ENCODE measurements around the gene CHRM2.
"Not testable (repeated sequence)": the region's sequence is repeated elsewhere in the genome, so short reads cannot be mapped to it uniquely, and the experiment has no call there.

Gene CHRM2

DNA sequence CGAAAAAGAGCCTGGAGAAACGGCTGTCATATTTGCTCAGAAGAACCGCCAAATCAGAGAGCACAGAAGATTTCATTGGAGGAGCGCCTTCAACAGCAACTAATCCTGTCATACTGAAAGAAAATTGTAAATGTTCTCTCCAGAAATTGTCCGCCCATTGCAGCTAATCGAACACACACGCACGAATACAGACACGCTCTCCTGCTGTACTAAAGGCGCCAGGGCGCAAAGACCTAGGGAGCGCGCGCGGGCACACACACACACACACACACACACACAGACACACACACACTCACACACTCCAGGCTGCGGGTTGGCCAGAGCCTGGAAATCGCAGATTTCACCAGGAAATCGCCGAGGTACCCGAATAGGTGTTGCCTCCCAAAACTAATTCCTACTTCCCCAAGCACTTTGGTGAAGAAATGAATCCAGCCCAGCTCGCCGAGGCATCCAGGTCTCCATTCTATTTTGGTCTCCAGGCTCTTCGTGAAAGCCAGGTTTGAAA lies at the start of gene CHRM2:
TSS of gene CHRM2 (plus strand) at position 157 of the 505 bp plus-strand sequence. CDS start 146,214 bp downstream, outside the sequence.
- ATAC-seq = no peak

DNA sequence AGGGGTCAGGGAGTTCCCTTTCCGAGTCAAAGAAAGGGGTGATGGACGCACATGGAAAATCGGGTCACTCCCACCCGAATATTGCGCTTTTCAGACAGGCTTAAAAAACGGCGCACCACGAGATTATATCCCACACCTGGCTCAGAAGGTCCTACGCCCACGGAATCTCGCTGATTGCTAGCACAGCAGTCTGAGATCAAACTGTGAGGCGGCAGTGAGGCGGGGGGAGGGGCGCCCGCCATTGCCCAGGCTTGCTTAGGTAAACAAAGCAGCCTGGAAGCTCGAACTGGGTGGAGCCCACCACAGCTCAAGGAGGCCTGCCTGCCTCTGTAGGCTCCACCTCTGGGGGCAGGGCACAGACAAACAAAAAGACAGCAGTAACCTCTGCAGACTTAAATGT lies 37.1 kb upstream of the CHRM2 start:
- ATAC-seq = not testable (repeated sequence)

DNA sequence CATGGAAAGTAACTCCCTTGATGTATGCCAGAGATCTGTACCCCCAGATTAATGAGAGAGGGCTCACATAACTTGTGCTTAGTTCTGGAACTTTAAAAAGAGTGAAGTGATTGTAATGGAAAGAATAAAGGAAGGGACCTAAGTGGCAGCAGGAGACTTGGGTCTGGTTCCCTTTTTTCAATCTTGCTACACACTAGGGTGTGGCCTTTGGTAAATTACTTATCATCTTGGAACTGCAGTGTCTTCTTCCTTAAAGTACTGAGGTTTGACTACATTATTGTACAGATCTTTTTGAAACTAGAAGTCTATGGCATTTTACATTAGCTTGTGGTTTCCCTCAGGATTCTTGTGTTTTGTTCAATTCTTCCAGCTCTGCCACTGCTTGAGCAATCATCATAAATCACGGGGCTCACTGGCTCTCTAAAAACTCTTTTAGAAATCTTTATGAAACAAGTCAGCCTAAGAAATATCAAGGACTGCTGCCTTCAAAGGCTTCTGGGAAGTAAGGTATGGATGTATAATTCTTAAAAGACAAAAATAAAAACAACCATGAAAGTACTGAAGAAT lies 22.5 kb upstream of the CHRM2 start:
- ATAC-seq = no peak

DNA sequence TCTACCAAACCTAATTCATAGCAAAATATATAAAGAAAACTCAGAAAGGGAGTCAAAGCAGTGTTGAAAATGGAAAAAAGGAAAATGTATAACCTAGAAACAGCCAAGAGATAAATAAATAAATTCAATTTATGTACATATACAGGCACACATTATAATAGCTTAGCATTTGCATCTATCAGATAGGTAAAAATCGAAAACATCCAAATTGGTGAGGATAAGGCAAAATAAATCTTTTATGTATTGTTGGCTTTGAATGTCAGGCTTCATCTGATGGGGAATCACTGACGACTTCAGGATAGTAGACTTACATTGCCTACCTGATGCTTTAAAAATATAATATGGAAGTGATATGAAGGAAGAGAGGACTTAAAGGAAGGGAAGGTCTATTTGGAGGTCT lies 20.6 kb upstream of the CHRM2 start:
- no peak for ATAC-seq

DNA sequence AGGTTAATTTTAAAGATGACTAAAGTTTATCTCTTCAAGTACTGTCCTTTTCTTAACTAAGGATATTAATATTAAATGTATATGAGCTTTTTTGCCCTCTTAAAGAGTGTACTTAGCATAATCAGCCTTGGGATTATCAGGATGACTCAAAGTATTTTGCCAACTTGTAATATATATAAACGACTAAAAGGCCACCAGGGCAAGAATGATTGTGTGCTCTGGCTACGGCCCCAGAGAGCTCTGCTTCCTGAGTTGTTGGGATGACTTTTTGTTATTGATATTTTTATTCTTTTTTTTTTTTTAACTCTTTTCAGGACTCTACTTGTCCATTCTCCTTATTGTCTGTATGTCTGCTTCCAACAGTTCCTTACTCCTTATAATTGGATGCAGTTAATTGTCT lies 14.8 kb upstream of the CHRM2 start:
- ATAC-seq = no peak

DNA sequence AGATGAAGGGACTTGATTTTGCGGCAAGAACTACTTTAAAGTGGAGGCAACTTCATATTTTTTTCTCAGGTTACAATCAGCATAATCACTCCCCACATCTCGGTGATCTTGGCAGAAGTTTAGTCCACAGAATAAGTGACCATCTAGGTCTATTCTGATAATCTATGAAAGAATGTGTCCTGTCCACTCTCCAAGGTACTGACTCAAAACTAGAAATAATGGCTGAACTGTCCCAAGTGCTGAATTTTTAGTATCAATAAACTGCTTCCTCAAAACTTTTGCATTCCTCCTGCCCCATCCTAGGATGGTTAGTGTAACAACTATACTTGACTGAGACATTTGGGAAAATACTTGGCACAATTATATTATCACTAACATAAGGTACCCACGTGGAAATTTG lies 10.9 kb upstream of the CHRM2 start:
- ATAC-seq = no peak

DNA sequence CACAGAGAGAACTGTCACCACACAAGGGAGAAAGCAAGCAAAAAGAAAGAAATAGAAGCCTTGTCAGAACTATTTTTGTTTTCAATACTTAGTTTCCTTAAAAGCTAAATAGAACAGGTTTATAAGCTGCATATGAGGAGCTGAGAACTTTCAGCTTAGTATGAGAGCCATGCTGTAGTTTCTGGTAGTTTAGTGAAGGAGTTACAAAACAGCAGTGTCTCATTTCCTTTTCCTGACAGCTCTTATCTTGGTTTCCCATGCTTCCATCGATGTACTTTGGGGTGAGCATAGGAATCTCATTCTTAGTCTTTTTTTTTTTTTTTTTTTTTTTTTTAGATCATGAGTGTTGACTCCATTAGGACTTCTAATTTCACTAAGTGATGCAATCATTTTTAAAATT lies 8.6 kb upstream of the CHRM2 start:
- ATAC-seq = no peak

DNA sequence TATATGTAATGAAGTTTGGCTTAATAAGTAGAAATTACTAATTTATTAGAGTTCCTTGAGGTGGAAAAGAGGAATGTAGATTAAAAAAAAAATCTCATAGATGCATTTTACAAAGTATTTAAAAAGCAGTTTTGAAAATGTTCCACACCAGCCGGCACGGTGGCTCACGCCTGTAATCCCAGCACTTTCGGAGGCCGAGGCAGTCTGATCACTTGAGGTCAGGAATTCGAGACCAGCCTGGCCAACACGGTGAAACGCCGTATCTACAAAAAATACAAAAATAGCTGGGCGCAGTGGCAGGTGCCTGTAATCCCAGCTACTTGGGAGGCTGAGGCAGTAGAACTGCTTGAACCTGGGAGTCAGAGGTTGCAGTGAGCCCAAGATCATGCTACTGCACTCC lies 3.2 kb upstream of the CHRM2 start:
- ATAC-seq = no peak

DNA sequence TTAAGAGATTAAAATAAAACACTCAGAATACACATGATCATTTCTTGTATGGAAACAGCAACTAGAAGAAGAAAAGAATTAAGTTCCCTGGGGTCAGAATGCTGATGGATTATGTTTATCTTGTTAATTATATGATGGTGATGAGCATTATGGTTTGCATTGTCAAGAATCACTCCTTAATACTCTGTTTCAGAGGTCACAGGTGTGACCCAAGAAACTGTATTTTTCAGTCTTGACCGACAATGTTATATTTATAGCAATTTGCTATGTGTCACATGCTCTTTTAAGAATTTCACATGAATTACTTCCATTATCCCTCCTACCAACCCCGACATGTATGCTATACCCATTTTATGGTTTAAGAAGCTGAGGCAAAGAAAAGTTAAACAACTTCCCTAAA lies 2.7 kb upstream of the CHRM2 start:
- ATAC-seq = no peak

DNA sequence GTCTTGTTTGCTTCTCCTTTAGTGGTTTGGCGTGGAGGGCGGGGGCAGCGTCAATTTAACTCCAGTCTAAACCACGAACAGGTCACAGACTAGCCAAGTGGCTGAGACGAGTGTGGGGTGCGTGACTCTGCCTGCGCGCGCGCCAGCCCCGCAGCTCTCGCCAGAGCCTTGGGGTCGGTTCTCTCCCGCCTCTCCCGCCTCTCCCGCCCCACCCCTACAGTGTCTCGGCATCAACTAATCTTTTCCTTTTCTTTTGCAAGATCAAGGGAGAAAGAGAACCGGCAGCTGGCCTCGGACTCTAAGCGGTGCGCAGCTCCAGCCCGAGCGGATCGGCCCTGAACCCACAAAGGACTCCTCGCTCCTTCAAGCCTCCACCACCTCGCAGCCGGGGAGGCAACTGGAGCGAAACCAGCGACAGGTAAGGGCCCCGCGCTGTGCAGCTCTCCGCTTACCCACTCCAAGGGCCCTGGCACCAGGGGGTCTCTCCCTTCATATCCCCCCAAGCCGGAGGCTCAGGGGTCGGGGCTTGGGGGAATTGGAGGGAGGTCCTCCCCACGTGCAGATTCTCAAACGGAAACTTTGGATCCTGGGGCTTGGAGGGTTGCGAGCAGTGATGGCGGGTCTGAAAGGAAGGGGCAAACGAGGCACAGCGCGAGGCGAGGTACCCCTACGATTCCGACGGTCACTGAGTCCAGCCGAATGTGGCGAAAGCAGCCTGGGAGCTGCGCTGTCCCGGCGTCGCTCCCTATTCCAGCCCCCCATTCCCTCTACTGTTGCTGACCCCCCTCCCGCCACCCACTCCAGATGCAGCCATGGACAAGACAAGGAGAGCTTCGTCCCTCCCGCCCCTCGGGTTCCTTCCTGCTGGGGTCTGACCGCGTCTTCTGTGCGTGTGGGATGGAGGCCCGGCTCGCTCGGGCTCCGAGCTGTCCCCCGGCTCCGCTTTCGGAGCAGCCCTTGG lies 829 bp downstream of the CHRM2 start:
- no peak for ATAC-seq

DNA sequence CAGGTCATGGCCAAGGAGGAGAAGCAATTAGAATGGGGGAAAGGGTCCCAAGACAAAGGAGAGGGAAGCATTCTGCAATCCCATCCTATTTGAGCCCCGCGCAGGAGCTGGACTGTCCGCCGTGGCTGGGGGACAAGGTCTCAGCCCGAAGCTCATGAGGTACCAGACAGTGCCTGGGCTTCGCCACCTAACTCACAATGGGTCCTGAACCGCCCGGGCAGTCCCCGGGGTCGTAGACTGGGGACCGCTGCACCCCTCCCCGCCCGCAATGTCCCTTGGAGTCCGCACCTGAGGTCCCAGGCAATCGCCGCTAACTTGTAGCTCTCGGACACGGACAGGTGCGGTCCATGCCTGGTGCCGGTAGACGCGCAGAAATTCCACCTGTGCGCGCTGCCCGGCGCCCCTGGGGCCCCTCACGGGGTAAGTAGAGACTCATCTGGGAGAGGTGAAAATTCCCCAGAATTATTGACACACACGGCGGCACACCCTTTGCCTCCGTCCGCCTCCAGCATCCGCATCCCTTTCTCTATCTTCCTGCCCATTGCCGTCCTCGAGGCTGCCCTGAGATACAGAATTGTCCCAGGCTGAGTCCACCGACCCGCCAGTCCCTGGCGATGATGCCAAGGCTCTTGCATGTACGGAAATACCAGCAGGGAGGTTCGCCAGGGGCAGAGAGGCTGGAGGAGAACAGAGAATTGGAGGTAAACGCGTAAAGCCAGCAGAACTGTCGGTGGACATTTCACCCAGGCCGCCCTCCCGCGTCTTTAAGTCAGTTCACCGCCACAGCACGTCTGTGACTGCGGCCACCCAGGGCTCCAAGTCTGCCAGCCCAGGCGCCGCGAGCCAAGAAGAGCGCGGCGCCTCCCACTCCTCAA lies 1.8 kb downstream of the CHRM2 start:
- no peak for ATAC-seq

DNA sequence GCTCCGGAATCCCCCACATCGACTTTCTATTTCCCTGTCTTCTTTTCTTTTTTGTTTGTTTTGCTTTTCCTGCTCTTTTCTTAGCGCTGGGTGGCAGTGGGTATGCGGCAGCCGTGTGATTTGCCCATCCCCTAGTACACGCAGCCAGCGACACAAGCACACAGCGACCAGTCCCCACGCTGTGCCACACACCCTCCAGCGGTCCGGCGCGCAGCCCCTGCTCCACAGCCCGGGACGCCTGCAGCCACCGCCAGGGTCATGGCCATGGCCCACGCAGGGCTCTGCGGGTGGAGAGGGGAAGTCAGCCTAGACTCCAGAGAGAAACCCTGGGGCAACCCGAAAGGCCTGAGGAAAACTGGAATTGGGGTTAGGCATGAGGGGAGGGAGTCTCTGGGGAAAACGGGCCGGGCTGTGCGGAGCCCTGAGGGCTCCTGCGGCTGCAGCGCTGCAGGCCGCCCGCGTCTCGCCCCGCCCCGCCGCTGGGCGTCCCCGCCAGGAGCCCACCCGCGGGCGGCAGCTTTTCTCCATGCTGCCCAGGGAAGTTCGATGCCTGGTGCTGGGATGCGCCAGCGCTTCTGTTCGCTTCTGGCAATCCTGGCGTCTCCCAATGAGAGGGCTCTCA lies 2.5 kb downstream of the CHRM2 start:
- no peak for ATAC-seq

DNA sequence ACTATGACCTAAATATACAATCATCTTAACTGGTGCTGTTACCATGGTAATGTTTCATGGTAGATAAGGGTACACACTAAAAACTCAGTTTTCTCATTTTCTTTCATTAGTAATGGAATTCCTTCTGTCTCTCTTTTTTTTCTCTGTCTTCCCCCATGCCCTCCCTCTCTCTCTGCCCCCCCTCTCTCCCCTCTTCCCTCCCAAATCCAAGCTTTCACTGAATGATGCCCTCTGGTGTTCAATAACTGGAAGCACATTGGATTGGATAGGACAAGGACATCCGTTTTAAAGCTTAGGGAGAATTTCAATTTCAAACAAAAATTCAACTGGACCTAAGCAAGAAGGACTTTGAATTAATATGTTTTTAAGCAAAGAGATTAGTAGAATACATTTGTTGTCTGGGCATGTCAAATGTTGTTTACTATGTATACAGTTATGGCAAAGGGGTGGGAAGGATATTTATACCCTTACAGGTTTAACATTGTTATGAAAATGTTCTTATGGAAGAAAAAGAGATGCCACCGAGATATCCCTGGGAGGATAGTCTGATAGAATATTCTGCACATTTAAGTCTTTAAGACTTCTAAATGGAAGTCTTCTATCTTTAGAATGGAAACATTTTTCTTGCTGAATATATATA lies 6.1 kb downstream of the CHRM2 start:
- ATAC-seq = no peak

DNA sequence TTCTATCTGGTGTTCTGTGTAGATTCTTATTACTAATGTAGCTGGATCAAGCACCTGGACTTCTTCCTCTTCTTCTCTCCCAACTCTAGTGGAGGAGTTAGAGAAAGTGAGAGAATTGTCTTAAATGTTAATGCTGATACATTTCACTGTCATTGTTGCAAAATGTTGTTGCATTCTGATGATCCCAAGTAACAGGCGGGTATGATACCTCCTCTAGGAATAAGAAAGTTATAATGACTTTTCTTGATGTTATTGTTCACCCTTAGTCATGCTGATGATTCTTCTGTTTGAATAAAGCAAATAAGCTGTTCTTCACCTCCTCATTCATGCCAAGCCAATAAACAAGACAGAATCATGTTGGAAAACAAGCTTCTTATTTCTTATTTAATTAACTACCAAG lies 9.1 kb downstream of the CHRM2 start:
- no peak for ATAC-seq

DNA sequence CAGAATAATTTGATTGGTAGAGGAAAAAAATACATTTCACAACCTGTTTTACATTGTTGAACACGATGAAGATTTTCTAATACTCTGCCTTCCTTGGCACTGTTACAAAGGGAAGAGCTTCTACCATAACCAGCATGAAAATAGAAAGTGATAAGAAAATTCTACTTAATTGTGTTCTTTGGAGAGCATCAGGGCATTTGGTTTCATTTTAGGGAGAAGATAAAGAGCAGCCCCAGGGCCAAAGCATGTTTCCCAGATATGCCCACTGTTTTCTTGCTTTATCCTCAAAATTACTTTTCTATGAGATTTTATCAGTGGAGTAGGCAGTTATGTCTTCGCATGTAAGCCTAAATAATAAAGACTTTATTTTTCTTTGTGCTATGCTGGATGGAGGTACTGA lies 9.5 kb downstream of the CHRM2 start:
- no peak for ATAC-seq

DNA sequence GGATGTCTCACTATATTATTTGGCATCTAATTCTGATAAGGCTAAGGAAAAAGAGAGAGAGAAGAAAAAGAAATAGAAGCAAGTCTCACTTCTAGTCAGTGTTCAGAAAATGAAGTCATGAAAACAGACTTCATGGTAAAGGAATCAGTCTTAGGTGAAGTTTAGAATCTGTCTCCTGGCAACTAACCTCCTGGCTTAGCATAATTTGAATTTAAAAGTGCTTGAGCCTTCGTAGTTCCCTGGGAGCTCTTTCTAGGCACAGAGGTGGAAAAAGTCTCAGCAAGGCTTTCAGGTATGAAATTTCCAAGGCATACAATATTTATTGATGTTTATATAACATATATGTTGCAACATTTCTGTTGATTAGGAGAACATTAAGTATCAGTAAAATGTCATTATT lies 10.4 kb downstream of the CHRM2 start:
- no peak for ATAC-seq

DNA sequence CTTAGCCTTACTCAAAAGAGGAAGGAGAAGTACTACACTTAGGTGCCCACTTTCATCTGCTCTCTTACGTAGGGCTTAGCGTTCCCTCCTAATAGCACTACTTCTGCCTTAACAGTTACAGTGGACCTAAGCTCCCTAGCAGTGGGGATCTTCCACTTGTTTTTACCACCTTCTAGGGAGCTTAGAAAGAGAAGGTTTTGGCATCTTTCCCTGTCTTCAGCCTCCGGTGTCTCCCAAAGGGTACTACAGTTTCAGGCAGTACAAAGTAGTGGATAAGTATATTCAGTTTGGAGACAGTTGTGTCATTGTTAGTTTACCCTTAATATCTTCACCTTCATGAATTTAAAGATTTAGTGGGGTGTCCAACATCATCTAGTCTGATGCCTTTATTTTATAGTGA lies 14.6 kb downstream of the CHRM2 start:
- no peak for ATAC-seq

DNA sequence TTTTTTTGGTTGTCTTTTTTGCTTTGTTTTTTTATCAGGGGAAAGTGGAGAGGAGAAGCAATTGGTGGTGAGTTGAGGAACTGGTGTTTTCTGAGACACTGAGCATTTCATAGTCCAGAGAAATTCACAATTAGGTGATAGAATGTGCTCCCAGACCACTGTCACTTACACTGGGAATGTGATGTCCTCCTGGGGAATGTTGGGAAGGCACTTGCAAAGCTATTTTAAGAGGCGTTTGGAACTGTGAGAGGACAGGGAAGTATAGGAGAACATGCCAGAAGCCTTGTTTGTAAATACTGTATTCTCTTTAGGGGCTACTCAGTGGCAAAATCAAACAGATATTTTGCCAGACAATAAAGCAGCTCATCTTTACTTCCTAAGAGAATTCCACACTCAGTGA lies 16.0 kb downstream of the CHRM2 start:
- ATAC-seq = no peak

DNA sequence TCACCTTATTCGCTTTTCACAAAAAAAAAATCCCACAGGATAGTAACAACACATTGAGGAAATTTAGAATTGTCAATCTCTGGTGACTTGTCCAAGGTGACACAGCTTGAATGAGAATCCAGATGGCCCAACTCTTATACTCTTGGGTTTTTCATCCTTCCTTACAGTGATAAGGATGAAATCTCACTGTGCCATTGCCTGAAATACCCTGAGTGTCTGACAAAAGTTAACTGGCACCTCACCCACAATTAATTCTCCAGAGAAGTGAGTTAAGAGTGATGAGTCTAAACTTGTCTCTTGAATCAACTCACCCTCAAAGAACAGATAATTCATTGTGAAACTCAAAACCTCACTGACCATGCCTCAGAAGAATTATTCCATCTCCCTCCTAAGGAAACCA lies 18.9 kb downstream of the CHRM2 start:
- ATAC-seq = no peak

DNA sequence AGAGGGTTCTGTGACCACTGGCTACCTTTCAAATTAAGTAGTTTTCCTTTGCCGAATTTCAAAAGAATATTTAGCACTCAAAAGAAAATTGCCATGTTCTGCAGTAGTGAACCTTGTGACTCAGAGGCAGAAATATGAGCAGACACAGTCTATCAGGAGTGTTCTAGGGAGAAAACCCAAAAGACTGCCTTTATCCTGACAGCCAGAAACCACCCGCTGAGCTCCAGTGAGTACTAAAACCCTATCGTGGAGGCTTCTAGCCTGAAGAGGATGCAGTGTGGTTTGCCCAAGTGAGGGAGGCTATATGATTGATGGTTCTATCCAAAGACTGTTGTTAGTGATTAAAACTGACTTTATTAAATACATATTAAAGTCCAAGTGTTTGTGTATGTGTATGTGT lies 21.9 kb downstream of the CHRM2 start:
- no peak for ATAC-seq

DNA sequence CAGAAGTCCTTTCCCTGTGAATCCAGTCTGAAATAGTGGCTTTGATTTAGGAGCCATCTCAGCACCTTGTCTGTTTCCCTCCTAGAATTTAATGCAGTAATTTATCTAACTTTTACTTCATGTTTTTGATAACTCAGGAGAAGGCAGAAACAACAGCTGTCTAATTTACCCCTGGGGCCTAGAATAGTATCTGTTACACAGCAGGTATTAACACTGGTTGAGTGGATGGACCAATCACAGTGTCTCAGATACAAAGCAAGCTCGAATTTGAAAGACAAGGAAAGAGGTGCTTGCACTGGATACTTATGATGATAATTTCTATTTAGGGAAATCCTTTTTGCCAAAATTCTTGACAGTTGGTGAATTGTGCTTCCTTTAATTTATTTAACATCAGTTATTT lies 23.4 kb downstream of the CHRM2 start:
- ATAC-seq = no peak

DNA sequence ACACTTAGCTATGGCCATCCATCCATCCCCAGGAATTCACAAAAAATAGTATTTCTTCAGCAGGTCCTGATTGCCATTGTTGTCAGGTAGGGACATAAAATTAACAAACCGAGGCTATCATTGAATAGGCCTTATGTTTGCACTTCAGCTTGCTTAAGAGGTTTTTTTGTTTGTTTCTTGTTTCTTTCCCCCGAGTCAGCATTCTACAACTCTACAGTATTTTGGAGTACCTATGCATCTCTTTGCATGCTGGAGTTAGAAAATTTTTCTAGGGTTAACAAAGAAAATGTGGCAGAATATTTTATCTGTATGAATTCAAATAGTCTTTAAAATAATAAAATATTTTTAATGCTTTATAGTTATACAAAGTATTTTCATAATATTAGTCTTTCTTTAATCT lies 26.3 kb downstream of the CHRM2 start:
- ATAC-seq = no peak

All from activated CD4-positive, CD25-positive, alpha-beta regulatory T cell treated with anti-CD3 and anti-CD28 coated beads, Interleukin-2, amount 50 U/mL, for 24 hours (primary cell).